Middle frontal gyrus (tissue), 1 donor: ENCODE measurements around the gene VEGFC.

ENCODE experiments used
- DNase-seq: peaks from one replicate; pipeline ENCODE4 v3.0.0-alpha.2; 2015; ENCODE audit warnings: low spot score; ENCODE audit errors: extremely low spot score

Gene VEGFC

DNA sequence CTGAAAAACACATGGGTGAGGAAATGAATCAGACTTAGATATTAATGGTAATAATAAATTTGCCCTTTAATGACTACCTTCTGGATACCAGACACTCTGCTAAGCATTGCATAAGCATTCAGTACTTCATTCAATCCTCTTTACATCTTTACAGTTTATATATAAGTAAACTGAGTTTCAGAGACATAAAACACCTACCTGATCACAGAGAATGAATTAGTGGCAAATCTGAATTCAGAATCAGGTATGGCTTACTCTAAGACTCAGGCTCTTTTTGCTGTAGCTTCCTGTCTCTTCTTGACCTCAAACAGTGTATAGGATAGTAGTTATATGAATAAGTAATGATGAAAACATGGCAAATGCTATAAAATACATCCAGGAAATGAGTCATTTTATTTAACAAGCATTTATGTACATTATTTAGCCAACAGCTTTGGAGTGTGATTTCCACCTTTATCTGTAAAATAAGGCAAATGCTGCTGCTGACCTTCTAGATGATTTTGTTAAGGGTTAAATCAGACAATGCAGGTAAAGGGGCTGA is 83.9 kb downstream of the VEGFC start:
- no peak for DNase-seq

DNA sequence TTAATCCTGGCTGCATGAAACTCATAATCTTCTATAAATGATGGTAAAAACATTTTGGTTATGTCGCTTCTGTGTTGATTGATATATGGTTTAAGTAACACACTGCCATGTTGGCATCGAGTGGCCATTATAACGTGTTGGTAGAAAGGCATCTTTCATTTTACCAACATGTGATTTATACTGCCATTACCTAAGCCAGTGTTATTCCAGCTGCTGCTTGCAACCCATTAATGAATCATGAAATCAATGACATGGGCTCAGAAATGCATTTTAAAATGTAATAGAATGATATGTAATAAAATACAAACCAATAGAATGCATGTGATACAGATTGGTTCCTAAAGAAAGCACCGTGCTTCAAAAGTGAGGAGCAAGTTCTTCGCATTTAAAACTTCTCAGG is 102.0 kb downstream of the VEGFC start:
- DNase-seq = no peak

DNA sequence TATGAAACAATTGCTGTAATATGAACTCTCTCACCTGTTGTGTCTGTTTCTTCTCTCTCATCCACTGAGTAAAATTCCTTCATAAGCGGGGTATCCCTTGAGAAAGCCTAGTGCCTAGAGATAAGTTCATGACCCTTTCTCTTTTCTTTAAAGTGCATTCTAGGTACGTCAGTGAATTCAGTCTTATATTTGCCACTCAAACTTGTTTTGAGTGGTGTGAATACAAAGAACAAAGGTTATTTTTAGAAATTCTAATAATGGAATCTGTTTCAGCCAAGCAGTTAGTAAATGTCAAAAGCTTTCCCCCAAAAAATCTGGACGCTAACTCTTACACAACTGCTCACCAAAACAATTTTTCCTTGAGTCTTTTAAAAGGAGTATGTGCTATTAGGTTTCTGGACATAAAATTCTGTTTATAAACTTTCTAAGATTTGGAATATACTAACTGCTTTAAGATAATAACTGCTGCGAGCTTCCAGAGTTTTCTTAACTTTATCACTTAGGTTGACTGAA is 112.0 kb downstream of the VEGFC start:
- DNase-seq = no peak

DNA sequence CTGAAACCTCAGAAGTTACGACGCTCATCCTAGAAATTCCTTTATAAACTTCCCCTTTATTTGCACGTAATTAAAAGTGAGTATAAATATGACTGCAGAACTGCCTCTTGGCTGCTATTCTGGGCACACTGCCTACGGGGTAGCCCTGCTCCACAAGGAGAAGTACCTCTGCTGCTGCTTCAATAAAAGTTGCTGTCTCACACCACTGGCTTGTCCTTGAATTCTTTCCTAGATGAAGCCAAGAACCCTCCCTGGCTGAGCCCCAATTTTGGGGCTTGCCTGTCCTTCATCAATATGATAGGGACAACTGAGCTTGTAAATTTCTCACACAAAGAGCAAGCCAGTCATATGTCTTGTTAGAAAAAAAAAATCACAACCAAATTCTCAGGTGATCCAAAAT is 115.8 kb downstream of the VEGFC start:
- no peak for DNase-seq

DNA sequence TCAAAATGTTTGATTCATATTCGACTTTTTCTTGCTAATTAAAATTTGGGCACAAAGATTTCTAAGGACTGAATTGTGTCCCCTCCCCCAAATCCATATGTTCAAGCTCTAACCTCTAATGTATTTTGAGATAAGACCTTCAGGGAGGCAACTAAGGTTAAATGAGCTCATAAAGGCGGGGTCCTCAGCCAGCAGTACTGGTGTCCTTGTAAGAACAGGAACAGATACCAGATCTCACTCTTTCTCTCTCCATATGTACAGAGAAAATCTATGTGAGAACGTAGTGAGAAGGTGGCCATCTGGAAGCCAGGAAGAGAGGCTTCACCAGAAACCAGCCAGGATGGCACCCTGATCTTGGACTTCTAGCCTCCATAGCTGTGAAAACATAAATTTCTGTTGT is 116.9 kb downstream of the VEGFC start:
- DNase-seq = no peak

DNA sequence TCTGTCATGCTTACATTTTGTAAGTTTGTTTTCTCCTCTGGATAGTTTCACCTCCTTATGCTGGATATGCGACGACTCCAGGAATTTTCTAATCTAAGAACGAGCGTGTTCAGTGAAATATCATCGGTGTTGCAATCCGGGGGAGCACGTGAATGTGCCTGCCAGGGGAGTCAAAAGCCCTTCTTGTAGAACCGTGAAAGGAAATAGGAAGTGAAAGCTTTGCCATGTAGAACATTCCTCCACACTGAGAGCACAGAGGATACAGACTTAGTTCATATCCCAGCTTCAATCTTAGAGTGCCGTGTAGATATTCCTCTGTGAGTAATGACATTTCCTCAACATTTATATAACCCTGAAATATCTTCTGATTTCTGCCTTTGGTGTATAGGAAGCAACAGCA is 121.2 kb downstream of the VEGFC start:
- DNase-seq = no peak

DNA sequence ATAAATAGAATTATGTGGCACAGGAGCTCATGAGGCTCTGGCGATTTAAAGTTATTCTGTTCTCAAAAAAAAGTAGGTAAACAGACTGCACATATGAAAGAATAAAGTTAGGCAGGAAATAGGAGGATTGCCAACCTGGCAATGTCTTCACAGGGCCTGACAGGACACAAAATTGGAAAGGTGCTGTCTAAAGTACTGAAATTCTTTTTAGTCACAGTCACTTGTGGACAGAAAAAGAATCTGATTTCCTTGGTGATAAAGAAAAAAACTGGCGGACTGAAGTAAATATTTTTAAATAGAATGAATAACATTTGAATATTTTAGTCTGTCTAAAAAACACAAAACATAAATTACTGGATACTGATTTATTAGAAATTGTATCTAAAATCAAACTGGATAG is 124.4 kb downstream of the VEGFC start:
- no peak for DNase-seq

DNA sequence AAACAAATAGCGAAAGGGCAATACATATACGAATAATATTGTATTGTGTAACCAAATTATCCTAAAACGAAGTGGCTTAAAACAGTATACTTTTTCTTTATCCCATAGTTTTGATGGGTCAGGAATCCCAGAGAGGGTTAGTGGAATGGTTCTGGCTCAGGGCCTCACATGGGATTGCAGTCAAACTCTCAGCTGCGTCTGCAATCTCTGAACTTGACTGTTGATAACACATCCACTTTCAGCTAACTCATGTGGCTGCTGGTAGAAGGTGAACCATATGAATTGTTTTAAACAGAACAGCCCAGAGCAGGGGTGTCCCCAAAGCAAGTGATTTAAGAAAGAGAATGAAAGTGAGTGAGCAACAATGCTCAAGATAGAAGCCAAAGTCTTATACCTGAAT is 127.8 kb downstream of the VEGFC start:
- DNase-seq = no peak

DNA sequence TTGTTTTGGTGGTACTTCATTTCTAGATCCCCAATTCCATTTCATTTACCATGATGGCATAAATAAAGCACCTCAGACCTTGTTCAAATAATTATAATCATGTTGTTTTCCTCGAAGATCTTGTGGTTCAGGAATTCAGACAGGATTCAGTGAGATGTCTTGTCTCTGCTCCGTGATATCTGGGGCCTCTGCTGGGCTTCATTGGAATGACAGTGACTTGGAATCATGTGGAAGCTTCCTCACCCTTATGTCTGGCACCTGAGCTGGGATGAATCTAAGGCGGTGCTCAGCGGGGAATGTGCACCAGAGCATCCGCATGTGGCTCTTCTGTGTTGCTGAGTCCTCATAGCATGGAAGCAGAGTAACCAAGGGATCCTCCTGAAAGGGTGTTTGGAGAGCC is 132.2 kb downstream of the VEGFC start:
- no peak for DNase-seq

DNA sequence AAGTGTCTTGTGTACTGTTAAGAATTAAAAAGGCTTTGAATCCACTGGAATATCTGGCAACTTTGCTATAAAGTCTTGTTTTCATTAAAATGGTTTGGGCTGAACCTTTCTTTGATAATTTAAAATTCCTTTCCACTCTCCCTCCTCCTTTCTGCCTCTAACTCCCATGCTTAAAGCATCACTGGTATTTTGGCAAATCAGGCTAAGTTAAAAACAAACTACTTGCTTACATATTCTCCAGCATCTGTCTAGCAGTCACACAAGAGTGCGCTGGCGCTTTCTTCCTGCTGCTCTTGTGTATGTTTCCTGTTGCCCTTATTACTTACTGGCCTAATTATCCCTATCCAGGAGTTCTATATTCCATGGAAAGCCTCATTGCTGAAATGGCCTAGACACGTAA is 136.6 kb downstream of the VEGFC start:
- no peak for DNase-seq

DNA sequence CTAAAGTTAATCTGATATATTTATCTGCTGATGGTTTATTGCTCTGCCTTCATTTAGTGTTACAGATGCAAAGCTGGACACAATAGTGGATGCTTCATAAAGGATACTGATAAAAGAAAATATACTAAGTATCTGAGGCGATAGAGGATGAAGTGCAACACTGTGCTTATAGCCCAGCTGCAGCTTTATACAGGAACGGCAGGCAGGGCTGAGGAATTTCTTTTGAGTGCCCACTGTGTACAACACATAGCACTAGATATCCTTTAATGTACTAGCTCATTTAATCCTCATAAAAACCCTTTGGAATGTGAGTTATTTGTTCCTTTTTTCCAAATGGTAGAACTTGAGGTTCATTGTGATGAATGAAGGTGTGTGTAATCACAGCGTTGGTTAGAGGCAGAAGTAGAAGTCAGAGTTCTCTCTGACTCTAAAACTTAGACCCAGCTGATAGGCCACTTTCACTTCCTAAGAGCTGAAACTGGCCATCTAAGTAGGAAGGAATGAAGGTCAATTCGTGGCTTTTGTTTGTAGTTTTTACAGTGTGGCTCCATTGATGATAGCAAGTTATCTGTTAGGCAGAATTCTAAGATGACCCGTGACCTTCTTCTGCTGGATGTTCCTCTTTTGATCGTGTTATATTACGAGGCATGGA is 138.0 kb downstream of the VEGFC start:
- DNase-seq = no peak

DNA sequence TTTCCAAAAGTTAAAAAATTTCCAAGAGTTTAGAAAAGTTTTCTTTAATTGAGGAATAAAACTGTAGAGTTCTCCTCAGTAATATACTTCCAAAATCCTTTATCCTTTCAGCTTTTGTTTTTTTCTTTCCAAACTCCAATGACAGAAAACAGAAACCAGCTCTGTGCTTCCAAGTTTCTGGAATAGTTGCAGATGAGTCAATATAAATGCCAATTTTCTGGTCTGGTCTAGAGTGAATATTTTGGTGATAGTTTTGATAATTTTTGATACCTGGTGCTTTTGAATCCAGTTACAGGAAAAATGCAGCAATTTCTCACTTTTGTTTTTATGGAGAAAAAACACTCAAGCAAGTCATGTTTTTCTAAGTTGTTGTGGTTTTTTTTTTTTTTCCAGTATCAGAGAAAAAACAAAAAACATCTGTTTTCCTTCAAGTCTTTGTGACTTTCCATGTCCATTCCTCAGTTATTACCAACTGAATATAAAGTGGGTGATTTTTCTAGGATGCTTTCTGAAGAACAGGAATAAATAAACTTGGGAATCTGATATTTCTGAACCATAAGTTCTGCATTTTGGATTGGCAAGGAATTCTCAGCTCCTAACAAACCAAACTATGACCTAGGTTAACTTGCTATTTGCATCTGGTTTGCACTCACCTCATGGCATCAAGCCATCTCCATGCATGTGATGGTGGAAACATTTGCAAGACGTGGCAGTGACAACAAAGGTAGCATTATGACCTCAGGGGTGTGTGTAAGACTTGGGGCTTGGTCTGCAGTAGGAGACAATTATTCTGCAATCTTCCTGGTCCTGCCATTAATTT is 139.1 kb downstream of the VEGFC start:
- no peak for DNase-seq

DNA sequence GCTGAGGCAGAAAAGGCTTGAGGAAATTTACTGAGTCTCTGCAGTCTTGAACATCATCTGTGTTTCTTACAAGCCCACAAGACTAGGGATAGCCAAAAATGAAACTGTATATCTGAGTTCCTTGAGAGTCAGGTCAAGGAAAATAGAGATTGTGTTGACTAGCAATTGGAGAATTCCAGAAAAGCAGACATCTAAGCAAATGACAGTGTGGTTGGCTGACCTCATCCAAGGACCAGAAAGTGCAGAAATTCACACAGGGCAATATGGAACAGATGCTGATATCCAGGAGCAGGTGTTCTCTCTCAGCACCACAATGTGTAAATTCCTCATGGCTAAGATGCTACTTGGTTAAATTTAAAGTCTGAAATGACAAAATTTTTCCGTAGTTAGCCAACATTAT is 146.4 kb downstream of the VEGFC start:
- no peak for DNase-seq

DNA sequence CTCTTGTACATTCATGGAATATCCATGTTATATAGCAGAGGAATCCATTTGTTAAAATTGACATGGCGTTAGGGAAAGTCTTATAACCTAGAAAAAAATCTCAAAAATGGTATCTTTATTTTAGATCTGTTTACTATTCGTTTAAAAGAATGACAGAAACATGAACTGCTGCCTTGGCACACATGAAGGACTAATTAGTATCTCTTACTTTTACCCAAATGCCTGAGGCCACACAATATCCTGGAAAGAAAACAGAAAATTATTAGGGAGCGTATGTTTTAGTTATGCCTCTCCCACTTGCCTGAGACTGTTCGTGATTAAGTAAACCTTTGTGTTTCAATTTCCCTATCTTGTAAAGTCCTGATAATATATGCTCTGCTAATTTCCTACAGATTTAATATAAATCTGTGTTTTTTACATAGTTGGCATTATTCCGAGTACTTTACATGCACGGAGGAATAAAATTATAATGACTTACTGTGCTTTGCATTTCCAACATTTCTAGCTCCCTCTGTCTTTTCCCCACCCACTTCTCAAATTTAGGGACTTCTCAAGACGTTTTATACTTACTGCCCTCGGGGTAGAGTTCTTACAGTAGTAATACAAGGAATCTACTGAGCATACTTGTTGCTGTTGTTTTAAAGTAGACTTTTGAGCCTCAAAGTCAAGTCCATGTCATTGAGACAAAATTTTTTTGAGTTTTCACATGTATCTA is 147.3 kb downstream of the VEGFC start:
- no peak for DNase-seq

DNA sequence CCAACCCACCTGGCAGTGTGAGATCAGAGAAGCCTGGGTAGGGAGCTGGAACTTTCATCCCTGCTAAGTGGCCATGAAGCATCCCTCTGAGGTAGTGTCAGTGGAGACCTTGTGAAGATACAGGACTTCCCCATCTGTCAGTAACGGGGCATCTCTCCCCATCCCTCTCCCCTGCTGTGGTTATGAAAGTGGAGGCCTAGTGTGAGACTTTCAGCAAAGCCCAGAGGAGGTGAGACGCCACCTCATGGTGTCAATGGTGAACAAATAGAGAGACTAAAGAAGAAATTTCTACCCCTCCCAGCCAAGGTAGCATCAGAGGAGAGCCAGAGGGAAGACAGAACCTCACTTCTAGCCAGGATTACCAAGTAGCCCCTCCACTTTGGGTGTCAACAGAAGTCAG is 150.2 kb downstream of the VEGFC start:
- DNase-seq = no peak

DNA sequence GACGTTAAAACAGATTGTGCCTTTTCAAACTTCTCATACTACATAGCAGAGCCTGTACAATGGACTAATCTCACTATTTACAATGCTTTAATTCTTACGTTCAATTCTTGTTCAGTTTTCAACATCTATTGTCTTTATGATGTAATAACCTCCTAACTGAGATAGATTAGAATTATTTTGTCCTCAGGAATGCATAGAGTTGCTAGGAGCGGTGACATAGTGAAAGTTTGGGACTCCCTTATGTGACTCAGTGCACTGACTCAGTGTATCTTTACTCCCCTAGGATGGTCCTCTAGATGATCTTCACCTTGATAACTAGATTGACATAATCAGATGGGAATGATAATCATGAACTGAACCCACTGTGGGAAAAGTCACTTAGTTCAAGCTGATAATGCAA is 151.5 kb downstream of the VEGFC start:
- DNase-seq = no peak

DNA sequence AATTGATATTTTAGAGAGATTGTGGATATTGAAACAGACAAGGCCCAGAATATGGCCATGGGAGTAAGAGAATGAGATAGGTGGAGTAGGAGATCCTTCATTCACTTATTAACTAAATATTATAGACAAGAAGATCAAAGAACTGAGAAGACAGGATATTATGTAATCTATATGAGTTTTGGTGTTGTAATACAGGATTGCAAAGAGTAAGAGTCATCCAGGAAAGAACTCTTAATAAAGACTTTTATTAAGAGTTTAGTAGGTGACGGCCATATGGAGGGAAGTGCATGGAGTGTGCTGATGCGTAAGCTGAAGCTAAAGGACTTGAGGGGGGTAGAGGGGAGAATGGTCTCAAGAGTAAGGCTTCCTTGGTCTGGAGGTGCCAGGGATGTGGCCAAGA is 153.7 kb downstream of the VEGFC start:
- DNase-seq = no peak

DNA sequence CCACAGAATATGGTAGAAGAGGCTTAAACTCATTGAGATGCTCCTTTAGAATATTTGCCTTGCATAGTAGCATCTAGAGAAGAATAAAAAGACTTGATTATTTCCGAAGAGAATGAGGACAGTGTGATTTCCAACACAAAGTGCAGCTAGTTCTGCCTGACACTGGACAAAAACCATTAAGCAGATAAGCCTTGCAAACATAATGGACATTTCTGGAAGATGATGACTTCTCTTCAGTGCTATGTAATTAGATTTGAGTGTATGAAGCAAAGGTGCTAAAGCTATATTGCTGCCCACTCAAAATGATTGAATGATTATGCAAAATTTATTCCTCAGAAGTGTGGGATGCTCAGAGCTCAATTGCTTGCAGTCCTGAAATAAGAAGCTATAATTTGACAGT is 156.4 kb downstream of the VEGFC start:
- no peak for DNase-seq

DNA sequence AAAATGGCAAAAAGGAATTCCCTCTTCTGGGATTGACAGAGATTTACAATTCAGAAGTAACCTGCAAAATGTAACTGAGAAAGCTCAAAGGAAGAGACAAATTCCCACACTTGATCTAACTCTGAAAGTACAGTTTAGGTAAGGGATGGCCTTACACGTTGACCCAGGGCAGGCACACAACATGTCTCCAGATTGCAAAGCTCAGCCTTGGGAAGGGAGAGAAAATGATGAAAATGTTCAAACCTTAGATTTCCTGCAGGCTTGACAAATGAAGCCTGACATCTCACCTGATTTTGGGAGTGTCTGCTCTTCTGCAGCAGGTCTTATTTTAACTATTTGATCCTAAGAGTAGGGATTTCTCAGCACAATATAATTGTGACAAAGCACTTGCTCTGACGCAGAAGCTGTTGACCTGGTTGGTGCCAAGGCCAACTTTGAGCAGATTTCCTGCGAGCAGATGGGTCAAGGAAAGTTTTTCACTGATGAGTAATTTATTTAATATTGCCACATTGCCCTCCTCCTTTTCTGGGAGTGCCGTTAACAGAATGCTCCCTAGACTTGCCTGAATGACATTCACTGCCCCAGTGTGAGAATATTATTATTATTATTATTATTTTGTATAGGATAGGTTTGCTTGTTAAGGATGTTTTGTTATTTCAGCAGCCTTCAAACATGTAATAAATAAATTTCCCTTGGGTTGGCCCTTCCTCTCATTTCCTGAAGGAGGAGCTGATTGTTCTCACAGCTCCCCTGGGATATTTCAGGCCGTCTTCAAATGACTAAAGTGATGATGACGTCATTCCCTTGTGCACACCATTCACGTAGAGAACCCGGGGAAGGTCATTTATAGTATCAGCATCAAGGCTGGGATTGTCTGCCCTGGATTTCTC is 157.1 kb downstream of the VEGFC start:
- DNase-seq = no peak
